CD4-positive, alpha-beta T cell treated with Interleukin-1 beta for 1 hour (primary cell): ENCODE results near the gene IL4I1.

Source experiments
- DNase-seq, 2 donors: peaks; one replicate each; pipeline ENCODE4 v3.0.0-alpha.2; 2020 to 2022

The IL4I1 gene

DNA sequence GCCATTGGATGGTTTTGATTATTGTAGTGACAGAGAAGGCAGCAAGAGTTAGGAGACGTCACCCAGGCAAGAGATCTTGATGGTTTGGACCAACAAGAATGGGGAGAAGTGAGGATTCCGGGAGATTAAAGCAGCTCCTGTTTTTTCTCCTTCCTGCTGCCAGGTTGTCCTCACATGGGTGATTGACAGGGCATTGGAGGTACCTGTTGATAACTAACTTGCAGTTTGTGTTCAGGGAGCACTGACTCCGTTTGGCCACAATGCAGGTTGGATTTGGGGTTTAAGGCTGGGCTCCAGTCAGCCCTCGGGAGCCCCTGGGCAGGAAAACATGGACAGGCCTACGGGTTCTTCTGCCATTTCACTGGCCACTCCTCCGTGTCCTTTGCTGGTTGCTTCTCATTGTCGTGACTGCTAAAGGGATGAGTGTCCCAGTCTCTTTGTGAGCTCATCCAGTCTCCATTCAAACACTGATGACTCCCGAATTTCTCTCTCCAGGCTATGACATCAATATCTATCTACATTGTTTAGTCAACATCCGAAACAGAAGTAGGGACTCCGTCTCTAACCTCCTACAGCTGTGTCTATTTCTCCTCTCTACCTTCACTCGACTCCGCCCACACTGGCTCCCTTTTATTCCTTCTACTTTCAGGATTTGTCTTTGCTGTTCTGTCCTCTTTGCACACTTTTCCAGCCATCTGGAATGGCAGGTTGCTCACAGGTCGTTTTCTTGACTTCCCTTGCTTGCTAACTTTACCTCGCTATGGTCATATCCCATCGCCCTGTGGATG, 47.1 kb downstream of the IL4I1 start:
- no peak for DNase-seq

DNA sequence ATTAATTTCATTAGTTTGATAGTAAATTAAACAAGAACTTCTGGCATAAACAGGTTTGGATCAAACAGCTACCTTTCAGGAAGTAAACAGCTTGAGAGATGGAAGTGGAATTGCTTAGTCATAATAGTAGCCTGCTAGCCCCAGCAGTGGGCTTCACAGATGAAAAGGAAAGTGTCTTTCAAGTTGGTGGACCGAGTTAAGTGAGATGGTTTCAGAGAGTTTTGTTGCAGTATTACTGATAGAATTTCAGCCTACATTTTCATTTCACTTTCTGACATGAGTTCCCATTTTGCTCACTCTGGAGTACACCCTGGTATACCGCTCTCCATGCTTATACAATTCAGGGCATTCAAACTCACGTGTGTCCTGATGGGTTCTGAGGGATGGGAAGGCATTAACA, 47.7 kb downstream of the IL4I1 start:
- no peak for DNase-seq

DNA sequence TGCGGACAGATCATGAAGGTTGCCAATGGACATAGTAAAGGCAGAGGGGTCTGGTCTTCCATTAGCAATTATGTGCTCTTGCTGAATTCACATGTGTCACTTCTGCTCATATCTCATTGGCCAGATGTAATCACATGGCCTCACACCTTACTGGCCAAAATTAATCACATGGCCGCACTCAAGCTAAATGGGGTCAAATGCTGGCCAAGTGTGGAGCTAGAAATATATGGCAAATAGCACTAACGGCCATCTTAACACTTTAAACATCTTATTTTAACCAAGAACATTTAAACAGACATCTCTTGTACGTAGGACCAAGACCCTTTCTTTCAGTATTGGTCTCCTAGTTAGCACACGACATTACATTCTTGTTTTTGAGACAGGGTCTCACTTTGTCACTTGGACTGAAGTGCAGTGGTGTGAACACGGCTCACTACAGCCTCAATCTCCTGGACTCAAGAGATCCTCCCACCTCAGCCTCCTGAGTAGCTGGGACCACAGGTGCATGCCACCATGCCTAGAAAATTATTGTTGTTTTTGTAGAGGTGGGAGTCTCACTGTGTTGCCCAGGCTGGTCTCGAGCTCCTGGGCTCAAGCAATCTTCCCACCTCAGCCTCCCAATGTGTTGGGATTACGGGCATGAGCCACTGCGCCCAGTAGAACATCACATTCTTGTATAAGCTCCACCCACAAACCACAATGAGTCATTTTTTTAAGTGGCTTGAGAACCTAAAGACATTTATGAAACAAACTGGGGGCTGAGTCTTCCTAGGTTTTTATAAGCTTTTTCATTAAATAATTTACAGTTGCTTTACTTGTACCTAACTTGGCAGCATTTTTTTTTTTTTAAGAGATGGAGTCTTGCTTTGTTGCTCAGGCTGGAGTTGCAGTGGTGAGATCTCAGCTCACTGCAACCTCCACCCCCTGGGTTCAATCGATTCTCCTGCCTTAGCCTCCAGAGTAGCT, 48.7 kb downstream of the IL4I1 start:
- DNase-seq, result peak in 1 of 2 donors; percentile 42

DNA sequence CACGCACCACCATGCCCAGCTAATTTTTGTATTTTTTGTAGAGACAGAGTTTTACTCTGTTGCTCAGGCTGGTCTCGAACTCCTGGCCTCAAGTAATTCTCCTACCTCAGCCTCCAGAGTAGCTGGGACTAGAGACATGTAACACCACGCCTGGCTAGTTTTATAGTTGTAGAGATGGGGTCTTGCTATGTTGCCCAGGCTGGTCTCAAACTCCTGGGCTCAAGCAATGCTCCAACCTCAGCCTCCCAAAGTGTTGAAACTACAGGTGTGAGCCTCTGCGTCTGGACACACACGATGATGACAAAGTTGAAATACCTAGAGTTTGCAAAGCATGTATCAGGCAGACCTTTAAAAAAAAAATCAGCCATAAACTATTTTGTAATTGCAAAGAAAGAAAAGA, 50.3 kb downstream of the IL4I1 start:
- no peak for DNase-seq

DNA sequence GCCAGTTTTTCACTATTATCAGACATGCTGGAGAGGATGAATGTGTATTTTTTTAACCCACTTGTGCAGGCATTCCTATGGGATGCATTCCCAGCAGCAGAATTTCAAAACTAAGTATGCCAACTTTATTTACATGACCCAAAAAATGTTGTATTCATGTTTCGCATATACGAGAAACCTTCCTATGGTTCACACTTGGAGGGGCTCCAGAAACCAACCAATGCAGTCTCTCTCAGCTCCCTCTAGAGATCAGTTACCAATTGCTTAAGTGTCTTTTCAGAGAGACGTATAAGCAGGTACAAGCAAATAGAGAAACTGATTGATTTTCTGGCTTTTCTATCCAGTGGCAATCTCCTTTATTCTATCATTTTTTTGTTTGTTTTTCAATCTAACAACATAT, 51.3 kb downstream of the IL4I1 start:
- DNase-seq, result no peak

DNA sequence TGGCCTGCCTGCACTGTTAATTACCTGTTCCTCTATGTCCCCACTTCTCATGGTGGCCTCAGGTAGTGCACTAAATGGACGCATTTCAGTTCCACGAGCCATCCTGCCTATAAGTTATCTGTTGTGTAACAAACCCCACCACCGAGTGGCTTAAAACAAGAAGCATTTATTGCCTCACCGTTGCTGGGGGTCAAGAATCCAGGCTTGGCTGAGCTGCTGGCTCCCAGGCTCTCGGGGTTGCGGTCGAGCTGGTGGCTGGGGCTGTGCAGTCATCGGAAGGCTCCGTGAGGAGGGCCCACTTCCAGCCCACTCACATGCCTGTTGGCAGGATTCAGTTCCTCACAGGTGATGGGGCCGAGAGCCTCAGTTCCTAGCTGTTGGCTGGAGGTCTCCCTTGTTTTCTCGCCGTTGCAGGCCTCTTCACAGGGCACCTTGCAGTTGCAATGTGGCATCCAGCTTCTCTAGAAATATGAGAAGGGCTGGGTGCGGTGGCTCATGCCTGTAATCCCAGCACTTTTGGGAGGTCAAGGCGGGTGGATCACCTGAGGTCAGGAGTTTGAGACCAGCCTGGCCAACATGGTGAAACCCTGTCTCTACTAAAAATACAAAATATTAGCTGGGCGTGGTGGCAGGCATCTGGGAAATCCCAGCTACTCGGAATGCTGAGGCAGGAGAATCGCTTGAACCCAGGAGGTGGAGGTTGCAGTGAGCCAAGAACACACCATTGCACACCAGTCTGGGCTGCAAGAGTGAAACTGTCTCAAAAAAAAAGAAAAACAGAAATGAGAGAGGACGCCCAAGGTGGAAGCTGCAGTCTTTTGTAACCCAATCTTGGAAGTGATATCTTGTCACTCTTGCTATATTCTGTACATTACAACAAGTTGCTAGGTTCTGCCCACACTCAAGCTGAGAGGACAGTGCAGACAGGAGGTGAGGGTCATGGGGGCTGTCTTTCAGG, 52.3 kb downstream of the IL4I1 start:
- DNase-seq, result no peak

DNA sequence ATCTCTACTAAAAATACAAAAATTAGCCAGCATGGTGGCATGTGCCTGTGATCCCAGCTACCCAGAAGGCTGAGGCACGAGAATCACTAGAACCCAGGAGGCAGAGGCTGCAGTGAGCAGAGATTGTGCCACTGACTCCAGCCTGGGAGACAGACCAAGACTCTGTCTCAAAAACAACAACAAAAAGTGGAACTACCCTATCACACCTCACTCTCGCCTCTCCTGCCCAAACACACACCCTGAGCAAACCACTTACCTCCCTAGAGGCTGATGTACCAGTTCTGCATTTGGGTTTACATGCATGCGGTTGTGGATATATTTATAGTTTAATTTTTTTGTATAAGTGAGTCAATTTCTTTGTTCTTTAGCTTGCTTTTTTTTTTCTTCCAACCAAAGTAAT, 53.4 kb downstream of the IL4I1 start:
- DNase-seq, result peak in 1 of 2 donors; percentile 58

DNA sequence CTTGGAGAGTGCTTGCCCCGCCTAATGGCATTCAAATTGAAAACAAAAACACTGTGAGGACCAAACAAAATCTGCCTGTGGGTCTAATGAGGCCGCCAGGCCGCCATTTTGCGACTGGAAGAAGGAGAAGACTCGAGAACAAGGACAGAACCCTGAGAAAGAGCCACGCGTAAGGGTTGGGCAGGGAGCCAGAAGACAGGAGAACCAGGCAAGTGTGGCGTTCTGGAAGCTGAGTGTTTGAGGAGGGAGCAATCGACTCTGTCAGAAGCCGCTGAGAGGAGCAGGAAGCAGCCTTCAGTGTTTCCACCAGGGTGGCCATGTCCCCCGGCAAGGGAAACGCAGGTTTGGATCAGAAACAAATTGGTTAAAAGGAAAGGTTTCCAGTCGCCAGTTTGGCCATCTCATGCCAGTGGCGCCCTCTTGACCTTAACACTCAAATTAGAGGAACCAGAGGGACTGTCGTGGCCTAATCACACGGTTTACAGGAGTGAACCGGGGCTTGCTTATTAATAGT, 55.9 kb downstream of the IL4I1 start:
- DNase-seq, result no peak

DNA sequence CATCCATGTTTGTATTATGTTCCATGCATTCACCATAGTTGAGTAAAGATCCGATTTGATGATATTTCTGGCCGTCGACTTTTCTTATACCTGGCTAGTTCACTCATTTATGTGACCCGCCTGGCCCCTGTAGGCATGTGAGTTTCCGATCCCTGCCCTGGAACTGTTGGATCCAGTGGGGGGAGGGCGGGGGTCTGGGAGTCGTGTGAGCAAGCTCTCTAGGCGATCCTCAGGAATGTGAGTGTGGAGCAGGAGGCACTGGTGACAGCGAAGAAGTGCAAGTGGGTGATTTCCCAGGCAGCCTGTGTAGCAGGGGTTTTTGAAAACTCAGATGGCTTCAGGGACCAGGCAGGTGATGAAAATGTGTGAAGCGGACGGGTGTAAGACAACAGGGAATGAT, 56.4 kb downstream of the IL4I1 start:
- no peak for DNase-seq

DNA sequence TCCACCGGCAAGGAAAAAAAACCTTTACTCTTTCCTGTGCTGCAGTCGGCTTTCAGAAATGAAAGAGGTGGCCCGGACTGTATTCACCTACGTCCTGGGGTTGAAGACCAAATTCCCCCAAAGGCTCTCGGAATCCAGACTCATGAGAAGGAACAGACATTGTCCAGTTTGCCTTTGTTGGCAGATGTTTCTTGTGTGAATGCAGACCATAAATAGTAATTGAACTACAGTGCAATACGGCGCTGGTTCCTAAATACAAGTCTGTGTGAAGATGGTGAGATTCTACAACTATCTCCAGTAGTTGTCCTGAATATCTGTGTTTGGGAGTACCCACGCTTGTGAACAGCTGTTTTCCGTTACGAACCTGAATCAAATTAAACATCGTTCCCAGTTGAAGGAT, 57.0 kb downstream of the IL4I1 start:
- DNase-seq, result no peak
